ENCODE measurements around the gene AARS2.

DNA sequence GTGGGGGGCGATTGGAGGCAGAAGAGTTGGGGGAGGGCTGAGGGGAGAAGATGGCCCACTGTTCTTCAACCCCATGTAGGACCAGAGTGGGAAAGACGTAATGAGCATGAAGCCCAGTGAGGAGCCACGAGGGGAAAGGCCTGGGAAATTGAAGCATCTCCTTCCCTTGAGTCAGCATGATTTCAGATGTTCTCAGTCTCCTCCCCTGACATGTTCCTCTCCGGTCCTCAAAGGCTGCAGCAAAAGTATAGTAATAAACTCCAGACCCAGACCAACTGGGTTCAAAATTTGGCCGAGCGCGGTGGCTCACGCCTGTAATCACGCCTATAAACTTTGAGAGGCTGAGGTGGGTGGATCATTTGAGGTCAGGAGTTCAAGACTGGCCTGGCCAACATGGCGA, 45.9 kb downstream of the AARS2 start:
- TF ChIP-seq, protein P1, sequence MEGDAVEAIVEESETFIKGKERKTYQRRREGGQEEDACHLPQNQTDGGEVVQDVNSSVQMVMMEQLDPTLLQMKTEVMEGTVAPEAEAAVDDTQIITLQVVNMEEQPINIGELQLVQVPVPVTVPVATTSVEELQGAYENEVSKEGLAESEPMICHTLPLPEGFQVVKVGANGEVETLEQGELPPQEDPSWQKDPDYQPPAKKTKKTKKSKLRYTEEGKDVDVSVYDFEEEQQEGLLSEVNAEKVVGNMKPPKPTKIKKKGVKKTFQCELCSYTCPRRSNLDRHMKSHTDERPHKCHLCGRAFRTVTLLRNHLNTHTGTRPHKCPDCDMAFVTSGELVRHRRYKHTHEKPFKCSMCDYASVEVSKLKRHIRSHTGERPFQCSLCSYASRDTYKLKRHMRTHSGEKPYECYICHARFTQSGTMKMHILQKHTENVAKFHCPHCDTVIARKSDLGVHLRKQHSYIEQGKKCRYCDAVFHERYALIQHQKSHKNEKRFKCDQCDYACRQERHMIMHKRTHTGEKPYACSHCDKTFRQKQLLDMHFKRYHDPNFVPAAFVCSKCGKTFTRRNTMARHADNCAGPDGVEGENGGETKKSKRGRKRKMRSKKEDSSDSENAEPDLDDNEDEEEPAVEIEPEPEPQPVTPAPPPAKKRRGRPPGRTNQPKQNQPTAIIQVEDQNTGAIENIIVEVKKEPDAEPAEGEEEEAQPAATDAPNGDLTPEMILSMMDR (conservative IDR thresholded peaks at IDR 0.05 in 1 of 2, IDR thresholded peaks at IDR 0.05 in 1 of 2; ENCODE audit: low read depth in 1 of 2, low read length in 2 of 2): no peak
- TF ChIP-seq EZH2 (IDR thresholded peaks at IDR 0.05; ENCODE audit: low read length, missing control alignments): no peak

All from fibroblast of lung (primary cell).